ENCODE data around the gene TDO2.

The TDO2 gene

DNA sequence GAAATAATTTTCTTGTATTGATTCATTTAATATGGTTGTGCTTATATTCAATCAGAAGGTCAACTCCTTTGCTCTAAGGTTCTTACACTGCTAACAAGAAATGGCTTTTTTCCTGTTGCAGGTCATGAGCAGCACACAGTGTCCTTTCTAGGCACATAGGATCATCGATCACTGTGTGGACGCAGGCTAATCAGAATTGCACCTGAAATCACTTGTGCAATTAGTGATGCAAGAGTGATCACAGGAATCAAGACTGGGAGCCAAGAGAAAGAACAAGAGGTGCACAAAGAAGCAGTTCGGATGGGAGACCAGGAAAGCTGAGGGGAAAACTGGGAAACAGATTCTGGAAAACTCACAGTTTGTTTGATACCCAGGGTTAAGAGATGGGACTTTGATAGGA is 21.1 kb downstream of the TDO2 start:
- TF ChIP-seq, protein P1, sequence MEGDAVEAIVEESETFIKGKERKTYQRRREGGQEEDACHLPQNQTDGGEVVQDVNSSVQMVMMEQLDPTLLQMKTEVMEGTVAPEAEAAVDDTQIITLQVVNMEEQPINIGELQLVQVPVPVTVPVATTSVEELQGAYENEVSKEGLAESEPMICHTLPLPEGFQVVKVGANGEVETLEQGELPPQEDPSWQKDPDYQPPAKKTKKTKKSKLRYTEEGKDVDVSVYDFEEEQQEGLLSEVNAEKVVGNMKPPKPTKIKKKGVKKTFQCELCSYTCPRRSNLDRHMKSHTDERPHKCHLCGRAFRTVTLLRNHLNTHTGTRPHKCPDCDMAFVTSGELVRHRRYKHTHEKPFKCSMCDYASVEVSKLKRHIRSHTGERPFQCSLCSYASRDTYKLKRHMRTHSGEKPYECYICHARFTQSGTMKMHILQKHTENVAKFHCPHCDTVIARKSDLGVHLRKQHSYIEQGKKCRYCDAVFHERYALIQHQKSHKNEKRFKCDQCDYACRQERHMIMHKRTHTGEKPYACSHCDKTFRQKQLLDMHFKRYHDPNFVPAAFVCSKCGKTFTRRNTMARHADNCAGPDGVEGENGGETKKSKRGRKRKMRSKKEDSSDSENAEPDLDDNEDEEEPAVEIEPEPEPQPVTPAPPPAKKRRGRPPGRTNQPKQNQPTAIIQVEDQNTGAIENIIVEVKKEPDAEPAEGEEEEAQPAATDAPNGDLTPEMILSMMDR (conservative IDR thresholded peaks at IDR 0.05; ENCODE audit: low read length), result no peak
- Histone ChIP-seq H3K9me2 (replicated peaks; ENCODE audit: low read depth, low read length) (no peaks in the 10 kb centered on the region), H3K27me3 (ENCODE audit: insufficient read depth, low read length, poor library complexity, severe bottlenecking) (no peaks in the 10 kb centered on the region), H3K9ac (ENCODE audit: low read depth, low read length, poor library complexity, severe bottlenecking) (no peak overlapping the region), H3K9me3 (ENCODE audit: insufficient read depth, low read depth, low read length) (no peaks in the 10 kb centered on the region), H3K4me3 (ENCODE audit: low read length, poor library complexity, severe bottlenecking) (no peak overlapping the region), H3K79me2 (ENCODE audit: insufficient read depth, low read length) (no peaks in the 10 kb centered on the region), H4K20me1 (ENCODE audit: insufficient read depth, low read length, poor library complexity, severe bottlenecking) (no peaks in the 10 kb centered on the region), H2AFZ (ENCODE audit: low read length) (no peak overlapping the region), H3K36me3 (ENCODE audit: insufficient read depth, low read length) (no peaks in the 10 kb centered on the region), H3K4me1 (ENCODE audit: insufficient read depth, low read length, poor library complexity, severe bottlenecking) (no peaks in the 10 kb centered on the region), H3F3A (ENCODE audit: low read depth) (no peaks in the 10 kb centered on the region), H3K4me2 (ENCODE audit: low read depth, low read length, poor library complexity, severe bottlenecking) (no peak overlapping the region)

DNA sequence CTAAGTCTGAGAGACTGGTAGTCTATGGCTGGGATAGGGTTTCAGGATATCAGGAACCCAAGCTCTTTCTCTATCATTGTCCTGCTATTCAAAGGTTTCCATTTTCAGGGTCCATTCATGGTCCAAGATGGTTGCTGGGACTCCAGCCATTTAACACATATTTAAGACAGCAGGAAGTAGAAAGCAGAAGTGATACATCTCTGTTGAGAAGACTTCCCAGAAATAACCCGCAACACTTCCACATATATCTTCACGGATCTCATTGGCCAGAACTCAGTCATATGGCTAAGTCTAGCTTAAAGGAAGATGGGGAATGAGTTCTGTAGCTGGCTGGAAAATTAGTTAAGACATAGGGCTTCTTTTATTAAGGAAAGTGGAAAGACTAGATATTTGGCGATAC is 26.3 kb downstream of the TDO2 start:
- Histone ChIP-seq H3F3A (ENCODE audit: low read depth) (no peaks in the 10 kb centered on the region), H2AFZ (ENCODE audit: low read length) (no peak overlapping the region), H3K9me3 (ENCODE audit: insufficient read depth, low read depth, low read length) (no peaks in the 10 kb centered on the region), H3K9ac (ENCODE audit: low read depth, low read length, poor library complexity, severe bottlenecking) (no peak overlapping the region), H3K36me3 (ENCODE audit: insufficient read depth, low read length) (no peaks in the 10 kb centered on the region), H3K4me1 (ENCODE audit: insufficient read depth, low read length, poor library complexity, severe bottlenecking) (no peaks in the 10 kb centered on the region), H3K9me2 (replicated peaks; ENCODE audit: low read depth, low read length) (no peaks in the 10 kb centered on the region), H3K4me2 (ENCODE audit: low read depth, low read length, poor library complexity, severe bottlenecking) (no peak overlapping the region), H3K4me3 (ENCODE audit: low read length, poor library complexity, severe bottlenecking) (no peak overlapping the region), H3K79me2 (ENCODE audit: insufficient read depth, low read length) (no peaks in the 10 kb centered on the region), H4K20me1 (ENCODE audit: insufficient read depth, low read length, poor library complexity, severe bottlenecking) (no peaks in the 10 kb centered on the region), H3K27me3 (ENCODE audit: insufficient read depth, low read length, poor library complexity, severe bottlenecking) (no peaks in the 10 kb centered on the region)
- TF ChIP-seq EZH2phosphoT487 (IDR thresholded peaks at IDR 0.05; ENCODE audit: borderline replicate concordance), result no peak
- TF ChIP-seq, protein P1 (conservative IDR thresholded peaks at IDR 0.05; ENCODE audit: low read length), result no peak

DNA sequence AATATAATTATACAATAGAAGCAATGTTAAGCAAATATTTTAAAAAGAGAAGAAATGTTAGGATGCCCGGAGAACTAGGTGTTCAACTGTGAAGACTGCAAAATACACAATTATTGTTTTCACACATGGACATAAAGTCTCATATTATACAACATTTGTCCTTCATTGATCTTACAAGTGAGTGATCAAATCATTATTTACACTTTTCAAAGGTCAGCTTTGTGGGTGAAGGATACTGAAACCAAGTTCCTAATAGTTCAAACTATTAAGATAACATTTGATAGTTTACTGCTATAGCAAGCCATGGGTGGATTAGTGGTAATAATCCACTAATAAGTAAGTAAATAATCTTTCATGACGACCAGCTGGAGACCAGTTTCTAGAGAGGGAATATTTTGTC is 26.8 kb downstream of the TDO2 start:
- Histone ChIP-seq H4K20me1 (ENCODE audit: insufficient read depth, low read length, poor library complexity, severe bottlenecking) (no peaks in the 10 kb centered on the region), H3K79me2 (ENCODE audit: insufficient read depth, low read length) (no peaks in the 10 kb centered on the region), H3K9ac (ENCODE audit: low read depth, low read length, poor library complexity, severe bottlenecking) (no peak overlapping the region), H3K4me2 (ENCODE audit: low read depth, low read length, poor library complexity, severe bottlenecking) (no peak overlapping the region), H3K9me2 (replicated peaks; ENCODE audit: low read depth, low read length) (no peaks in the 10 kb centered on the region), H3K4me3 (ENCODE audit: low read length, poor library complexity, severe bottlenecking) (no peak overlapping the region), H2AFZ (ENCODE audit: low read length) (no peak overlapping the region), H3K36me3 (ENCODE audit: insufficient read depth, low read length) (no peaks in the 10 kb centered on the region), H3F3A (ENCODE audit: low read depth) (no peaks in the 10 kb centered on the region), H3K27me3 (ENCODE audit: insufficient read depth, low read length, poor library complexity, severe bottlenecking) (no peaks in the 10 kb centered on the region), H3K4me1 (ENCODE audit: insufficient read depth, low read length, poor library complexity, severe bottlenecking) (no peaks in the 10 kb centered on the region), H3K9me3 (ENCODE audit: insufficient read depth, low read depth, low read length) (no peaks in the 10 kb centered on the region)
- TF ChIP-seq, protein P1 (conservative IDR thresholded peaks at IDR 0.05; ENCODE audit: low read length), result no peak
- TF ChIP-seq EZH2phosphoT487 (IDR thresholded peaks at IDR 0.05; ENCODE audit: borderline replicate concordance), result no peak

Data from Loucy (cell line).